DLD1 (cell line): ENCODE measurements around the gene DCTN2.
"Not testable (repeated sequence)": the region's sequence is repeated elsewhere in the genome, so short reads cannot be mapped to it uniquely, and the experiment has no call there.

ENCODE experiments used
- in situ Hi-C: cut with HindIII; loops from 2 replicates; pipeline ENCODE4 v1.10.0; 2017; ENCODE audit warnings: low sequenced_read_pairs

Gene DCTN2

GRCh38 chr12:57517187-57517586 lies 29.8 kb downstream of the DCTN2 start:
- in situ Hi-C loops, result no loop called here

GRCh38 chr12:57516617-57517153 lies 30.3 kb downstream of the DCTN2 start:
- in situ Hi-C loops, result no loop called here

GRCh38 chr12:57515934-57516541 lies 31.0 kb downstream of the DCTN2 start:
- in situ Hi-C loops, result no loop called here

DNA sequence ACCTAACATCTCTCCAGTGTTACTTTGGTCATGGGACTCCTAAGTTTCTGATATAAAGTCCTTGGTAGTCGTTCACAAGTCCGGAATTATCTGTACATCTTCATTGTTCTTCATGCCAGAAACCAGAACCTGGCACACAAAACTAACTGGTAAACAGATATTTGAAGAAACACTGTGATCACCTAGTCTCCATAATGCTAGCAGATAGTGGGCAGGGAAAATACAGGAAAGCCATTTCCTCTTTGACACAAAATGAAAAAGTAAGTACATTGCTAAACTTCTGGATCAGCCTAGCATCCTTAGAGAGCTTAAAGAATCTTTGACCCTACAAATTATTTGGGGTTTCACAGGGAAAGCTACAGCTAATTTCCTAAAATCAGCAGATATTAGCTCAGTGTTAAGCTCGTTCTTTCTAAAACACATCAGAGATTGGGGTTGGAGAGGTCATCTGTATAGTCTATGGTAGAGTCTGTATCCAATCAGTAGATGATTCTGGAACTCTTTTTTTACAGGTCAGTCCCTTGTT lies 31.5 kb downstream of the DCTN2 start:
- in situ Hi-C loops, result no loop called here

DNA sequence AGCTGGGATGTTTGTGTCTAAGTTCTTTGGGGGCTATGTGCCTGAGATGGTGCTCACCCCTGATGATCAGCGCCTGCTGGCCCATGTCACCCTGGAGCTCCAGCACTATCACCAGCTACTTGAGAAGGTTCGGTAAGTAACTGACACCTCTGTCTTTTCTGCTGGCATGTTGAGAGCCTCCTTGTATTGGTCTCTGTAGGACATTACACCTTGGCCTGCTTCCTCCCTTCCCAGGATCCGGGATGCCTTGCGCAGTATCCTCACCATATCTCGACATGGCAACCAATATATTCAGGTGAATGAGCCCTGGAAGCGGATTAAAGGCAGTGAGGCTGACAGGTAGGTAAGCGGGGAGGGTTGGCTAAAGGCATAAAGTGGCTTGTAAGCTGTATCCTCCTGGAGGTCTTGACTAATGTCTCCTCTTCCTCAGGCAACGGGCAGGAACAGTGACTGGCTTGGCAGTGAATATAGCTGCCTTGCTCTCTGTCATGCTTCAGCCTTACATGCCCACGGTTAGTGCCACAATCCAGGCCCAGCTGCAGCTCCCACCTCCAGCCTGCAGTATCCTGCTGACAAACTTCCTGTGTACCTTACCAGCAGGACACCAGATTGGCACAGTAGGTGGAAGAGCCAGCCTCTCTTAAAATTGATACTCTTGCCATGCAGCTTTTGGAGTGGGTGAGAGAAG lies 32.1 kb downstream of the DCTN2 start:
- in situ Hi-C loops, result no loop called here

DNA sequence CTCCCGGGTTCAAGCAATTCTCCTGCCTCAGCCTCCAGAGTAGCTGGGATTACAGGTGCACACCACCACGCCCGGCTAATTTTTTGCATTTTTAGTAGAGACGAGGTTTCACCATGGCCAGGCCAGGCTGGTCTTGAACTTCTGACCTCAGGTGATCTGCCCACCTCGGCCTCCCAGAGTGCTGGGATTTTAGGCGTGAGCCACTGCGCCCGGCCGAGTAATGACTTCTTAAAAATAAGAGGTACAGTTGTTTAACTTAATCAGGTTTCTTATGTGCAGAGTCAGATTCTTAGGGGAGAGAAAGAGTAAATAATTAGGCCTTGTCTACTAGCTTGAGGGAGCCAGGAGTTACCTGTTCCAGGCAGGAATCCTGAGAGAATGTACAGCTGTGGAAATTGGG lies 32.7 kb downstream of the DCTN2 start:
- in situ Hi-C loops, result not testable (repeated sequence)

DNA sequence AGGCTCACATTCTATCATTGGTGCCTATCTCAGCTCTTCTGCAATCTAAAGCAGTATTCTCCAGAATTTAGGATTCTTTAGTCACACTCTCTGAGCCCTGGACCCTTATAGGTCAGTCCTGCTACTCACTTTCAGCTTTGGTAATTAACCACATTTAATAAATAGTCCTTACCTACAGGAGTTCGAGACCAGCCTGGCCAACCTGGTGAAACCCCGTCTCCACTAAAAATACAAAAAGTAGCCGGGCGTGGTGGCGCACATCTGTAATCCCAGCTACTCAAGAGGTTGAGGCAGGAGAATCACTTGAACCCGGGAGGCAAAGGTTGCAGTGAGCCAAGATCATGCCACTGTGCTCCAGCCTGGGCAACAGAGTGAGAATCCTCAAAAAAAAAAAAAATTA lies 33.3 kb downstream of the DCTN2 start:
- in situ Hi-C loops, result not testable (repeated sequence)

GRCh38 chr12:57513266-57513665 lies 33.7 kb downstream of the DCTN2 start:
- in situ Hi-C loops, result no loop called here

DNA sequence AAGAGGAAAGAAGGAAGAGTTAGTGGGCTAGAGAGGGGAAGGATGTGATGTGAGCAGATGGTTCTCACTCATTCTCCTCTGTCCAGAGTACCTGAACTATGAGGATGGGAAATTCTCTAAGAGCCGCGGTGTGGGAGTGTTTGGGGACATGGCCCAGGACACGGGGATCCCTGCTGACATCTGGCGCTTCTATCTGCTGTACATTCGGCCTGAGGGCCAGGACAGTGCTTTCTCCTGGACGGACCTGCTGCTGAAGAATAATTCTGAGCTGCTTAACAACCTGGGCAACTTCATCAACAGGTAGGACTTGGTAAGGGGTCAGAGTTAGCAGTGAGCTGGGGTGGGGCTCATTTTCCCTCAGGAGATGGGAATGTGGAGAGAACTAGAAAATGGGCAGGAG lies 34.3 kb downstream of the DCTN2 start:
- in situ Hi-C loops, result no loop called here

GRCh38 chr12:57511588-57512325 lies 35.2 kb downstream of the DCTN2 start:
- in situ Hi-C loops, result no loop called here

DNA sequence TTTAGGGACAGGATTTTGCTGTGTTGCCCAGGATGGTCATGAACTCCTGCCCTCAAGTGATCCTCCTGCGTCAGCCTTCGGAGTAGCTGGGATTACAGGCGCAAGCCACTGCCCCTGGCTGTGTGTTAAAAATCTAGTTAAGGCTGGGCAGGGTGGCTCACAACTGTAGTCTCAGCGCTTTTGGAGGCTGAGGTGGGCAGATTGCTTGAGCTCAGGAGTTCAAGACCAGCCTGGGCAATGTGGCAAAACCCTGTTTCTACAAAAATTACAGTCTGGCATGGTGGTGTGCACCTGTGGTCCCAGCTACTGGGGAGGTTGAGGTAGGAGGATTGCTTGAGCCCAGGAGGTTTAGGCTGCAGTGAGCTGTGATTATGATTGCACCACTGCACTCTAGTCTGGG lies 35.8 kb downstream of the DCTN2 start:
- in situ Hi-C loops, result no loop called here

DNA sequence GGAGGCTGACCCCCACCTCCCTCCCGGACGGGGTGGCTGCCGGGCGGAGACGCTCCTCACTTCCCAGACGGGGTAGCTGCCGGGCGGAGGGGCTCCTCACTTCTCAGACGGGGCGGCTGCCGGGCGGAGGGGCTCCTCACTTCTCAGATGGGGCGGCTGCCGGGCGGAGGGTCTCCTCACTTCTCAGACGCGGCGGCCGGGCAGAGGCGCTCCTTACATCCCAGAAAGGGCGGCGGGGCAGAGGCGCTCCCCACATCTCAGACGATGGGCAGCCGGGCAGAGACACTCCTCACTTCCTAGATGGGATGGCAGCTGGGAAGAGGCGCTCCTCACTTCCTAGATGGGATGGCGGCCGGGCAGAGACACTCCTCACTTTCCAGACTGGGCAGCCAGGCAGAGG lies 39.2 kb downstream of the DCTN2 start:
- in situ Hi-C loops, result not testable (repeated sequence)

- in situ Hi-C loops, result not testable (repeated sequence)
Observed at GRCh38 chr12:57506541-57506940, 40.5 kb downstream of the DCTN2 start.

DNA sequence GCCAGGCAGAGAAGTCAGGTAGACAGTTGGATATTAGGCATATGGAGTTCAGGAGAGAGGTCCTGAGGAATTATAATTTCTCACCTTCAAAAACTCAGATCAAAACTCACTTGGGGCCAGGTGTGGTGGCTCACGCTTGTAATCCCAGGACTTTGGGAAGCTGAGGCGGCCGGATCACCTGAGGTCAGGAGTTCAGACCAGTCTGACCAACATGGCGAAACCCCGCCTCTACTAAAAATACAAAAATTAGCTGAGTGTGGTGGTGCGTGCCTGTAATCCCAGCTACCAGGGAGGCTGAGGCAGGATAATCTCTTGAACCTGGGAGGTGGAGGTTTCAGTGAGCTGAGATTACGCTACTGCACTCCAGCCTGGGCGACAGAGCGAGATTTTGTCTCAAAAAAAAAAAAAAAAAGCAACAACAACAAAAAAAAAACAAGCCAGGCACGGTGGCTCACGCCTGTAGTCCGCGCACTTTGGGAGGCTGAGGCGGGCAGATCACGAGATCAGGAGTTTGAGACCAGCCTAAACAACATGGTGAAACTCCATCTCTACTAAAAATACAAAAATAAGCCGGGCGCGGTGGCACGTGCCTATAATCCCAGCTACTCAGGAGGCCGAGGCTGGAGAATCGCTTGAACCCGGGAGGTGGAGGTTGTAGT lies 44.6 kb downstream of the DCTN2 start:
- in situ Hi-C loops, result not testable (repeated sequence)

GRCh38 chr12:57500213-57500612 lies 46.8 kb downstream of the DCTN2 start:
- in situ Hi-C loops, result no loop called here

DNA sequence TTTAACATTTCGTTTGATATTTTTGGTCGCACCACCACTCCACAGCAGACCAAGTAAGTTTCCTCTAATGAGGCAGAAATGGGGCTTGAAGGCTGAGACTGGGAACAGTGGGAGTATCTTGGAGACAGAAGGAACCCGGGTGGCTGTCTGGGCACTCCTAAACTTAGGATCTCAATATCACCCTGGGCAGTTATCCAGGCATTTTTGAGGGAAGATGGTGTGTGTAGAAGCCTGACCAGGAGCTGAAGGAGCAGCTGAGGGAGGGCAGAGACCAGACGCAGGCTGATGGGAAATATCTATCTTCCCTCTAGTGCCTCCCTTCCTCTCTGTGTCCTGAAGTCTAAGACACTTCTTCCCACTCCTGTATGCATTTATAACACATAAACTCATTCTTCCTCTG lies 48.4 kb downstream of the DCTN2 start:
- in situ Hi-C loops, result no loop called here

- in situ Hi-C loops, result no loop called here
Observed at GRCh38 chr12:57498132-57498502, 48.9 kb downstream of the DCTN2 start.

DNA sequence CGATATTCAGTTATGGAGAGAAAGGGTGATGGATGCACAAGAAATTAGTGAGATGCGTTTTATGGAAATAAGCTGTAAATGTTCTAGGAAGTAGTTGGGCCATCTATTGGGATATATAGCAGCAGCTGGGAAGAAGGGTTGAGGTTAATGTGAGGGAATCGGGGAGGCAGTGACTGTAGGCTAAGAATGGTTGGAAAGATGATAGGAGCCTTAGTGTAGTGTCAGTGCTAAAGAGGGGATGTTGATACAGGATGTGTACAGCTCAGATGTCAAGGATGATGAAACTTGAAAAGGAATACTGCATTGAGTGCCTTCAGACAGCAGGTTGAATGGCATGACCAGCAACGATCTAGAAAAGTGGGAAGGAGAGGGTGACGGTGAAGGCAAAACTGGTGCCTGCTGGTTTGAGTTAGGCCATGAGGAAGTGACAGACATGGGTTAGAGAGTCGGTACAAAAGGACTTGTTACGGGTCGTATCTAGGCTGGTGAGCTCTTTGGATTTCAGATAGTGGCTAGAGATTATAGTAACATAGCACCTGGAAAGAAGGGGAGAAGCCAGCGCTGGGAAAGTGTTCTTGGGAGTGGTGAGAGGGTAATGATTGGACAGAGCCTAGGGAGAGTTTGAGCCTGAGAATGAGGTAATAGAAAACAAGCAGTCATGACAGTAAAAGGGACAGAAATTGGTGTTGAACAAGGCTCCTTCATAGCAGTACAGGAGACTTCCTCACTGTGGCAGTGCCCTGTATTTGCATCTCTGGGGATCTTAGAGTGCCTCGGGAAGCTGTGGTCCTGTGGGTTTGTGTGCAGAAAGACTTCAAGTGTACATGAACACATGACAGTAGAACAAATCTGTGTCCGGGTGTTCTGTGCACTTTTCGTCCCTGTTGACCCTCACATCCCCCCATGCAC lies 49.5 kb downstream of the DCTN2 start:
- in situ Hi-C loops, result no loop called here

DNA sequence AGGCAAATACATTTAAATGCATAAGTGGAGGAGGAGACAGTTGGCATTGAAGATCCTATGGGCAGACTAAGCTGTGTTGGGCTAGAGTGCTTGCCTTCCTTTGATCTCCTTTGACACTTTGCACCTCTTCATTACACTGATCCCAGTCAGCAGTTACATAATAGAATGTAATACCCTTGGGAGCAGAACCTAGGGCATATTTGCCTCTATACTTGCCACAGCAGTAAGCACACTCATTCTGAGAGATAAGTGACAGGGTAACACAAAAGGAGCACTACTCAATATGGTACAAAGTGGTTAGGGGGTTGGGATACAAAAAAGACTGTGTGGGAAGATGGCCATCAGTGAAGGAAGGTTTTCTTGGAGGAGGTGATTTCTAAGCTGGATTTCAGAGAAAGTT lies 50.2 kb downstream of the DCTN2 start:
- in situ Hi-C loops, result no loop called here

- in situ Hi-C loops, result not testable (repeated sequence)
Observed at GRCh38 chr12:57495051-57495701, 51.8 kb downstream of the DCTN2 start.
